GM12878 (cell line): ENCODE data around the gene LINC00237. TPM values are rescaled to one million over a fixed set of nuclear protein-coding genes. Genes with fewer than 3 reads are reported as not detected.

ENCODE experiments used
- ATAC-seq: fragments of 200-7000 bp; cut with Tn5 transposase; 3 replicates; pipeline ENCODE4 v1.9.1; 2020; ENCODE audit warnings: mild to moderate bottlenecking, moderate library complexity
- BruUV-seq: library from RNA; stranded (reverse); fragments of 400-500 nt; replicated peaks from 2 replicates; lab custom pipeline; 2021; lab: Mats Ljungman, UMichigan
- CTCF ChIA-PET: fragments of 300-600 bp; sonication (Branson Sonifier 250); formaldehyde crosslinking; extraction: SDS; loops from one replicate; lab custom pipeline; 2021; ENCODE audit warnings: inconsistent platforms; lab: Yijun Ruan, JAX
- POLR2A ChIA-PET: fragments of 350-600 bp; formaldehyde crosslinking; extraction: SDS; loops from one replicate; lab custom pipeline; 2021; ENCODE audit warnings: inconsistent platforms; lab: Charles Lee
- RAD21 ChIA-PET: fragments of 300-600 bp; sonication (Branson Sonifier 250); formaldehyde crosslinking; loops from one replicate; lab custom pipeline; 2023; ENCODE audit warnings: antibody characterized with exemption; ENCODE audit not compliant: unreplicated experiment; lab: Charles Lee
- SMC1A ChIA-PET: fragments of 300-600 bp; sonication (Branson Sonifier 250); formaldehyde crosslinking; loops from one replicate; lab custom pipeline; 2023; ENCODE audit not compliant: unreplicated experiment, uncharacterized antibody; lab: Charles Lee
- DNase-seq: peaks from one replicate; pipeline ENCODE4 v3.0.0-alpha.2; 2011; ENCODE audit warnings: low read depth, low spot score
- FAIRE-seq: peaks from 3 replicates; lab custom pipeline; 2011; peaks lifted over from hg19 to GRCh38; lab: Jason Lieb, UNC
- H2AFZ ChIP-seq: 2 replicates; pipeline ENCODE4 v1.6.0; 2011; ENCODE audit warnings: low read depth, low read length, control low read depth; ENCODE audit not compliant: control insufficient read depth
- H3K27ac ChIP-seq: 2 replicates; pipeline ENCODE4 v1.5.1; 2011; ENCODE audit warnings: control low read depth; ENCODE audit not compliant: control insufficient read depth, insufficient read depth
- H3K27me3 ChIP-seq, 2 experiments: replicated peaks in 1 of 2; 2 replicates each; pipeline versions ENCODE4 v1.6.0 to v1.6.1; 2011; ENCODE audit warnings: low read length in 1 of 2; ENCODE audit not compliant: control insufficient read depth in 2 of 2, insufficient read depth in 2 of 2
- H3K36me3 ChIP-seq, 2 experiments: 2 replicates each; pipeline ENCODE4 v1.5.1; 2011; ENCODE audit warnings: low read length in 1 of 2; ENCODE audit not compliant: control insufficient read depth in 2 of 2, insufficient read depth in 2 of 2
- H3K4me1 ChIP-seq: 2 replicates; pipeline ENCODE4 v1.6.1; 2011; ENCODE audit warnings: mild to moderate bottlenecking, low read length, moderate library complexity, mixed read lengths; ENCODE audit not compliant: control insufficient read depth, insufficient read depth
- H3K4me2 ChIP-seq: 2 replicates; pipeline ENCODE4 v1.6.0; 2011; ENCODE audit warnings: control low read depth; ENCODE audit not compliant: control insufficient read depth, insufficient read depth
- H3K4me3 ChIP-seq: fragments of 200-600 bp; sonication (generic); 2 replicates; pipeline ENCODE4 v1.5.1; 2016
- H3K79me2 ChIP-seq: 2 replicates; pipeline ENCODE4 v1.6.0; 2011; ENCODE audit warnings: low read length; ENCODE audit not compliant: control insufficient read depth, insufficient read depth
- H3K9ac ChIP-seq: 2 replicates; pipeline ENCODE4 v1.8.0; 2011; ENCODE audit warnings: low read length, control low read depth, mixed read lengths; ENCODE audit not compliant: control insufficient read depth, insufficient read depth
- H3K9me3 ChIP-seq: replicated peaks from 3 replicates; pipeline ENCODE4 v1.5.1; 2011; ENCODE audit warnings: mild to moderate bottlenecking, low read length; ENCODE audit not compliant: control insufficient read depth, insufficient read depth
- H4K20me1 ChIP-seq: 2 replicates; pipeline ENCODE4 v1.6.0; 2011; ENCODE audit not compliant: control insufficient read depth, insufficient read depth
- CREM ChIP-seq: IDR thresholded peaks from 2 replicates; pipeline ENCODE4 v1.6.1; 2014; ENCODE audit warnings: antibody characterized with exemption, low read depth
- FOS ChIP-seq: IDR thresholded peaks from 3 replicates; pipeline ENCODE4 v1.6.1; 2011; ENCODE audit warnings: borderline replicate concordance; ENCODE audit not compliant: insufficient read length; ENCODE audit errors: extremely low read depth
- LARP7 ChIP-seq: fragments of 450-650 bp; IDR thresholded peaks from 2 replicates; pipeline ENCODE4 v1.6.1; 2017; ENCODE audit warnings: mild to moderate bottlenecking
- NFYA ChIP-seq: IDR thresholded peaks from 2 replicates; pipeline ENCODE4 v1.6.1; 2011; ENCODE audit warnings: low read depth, mild to moderate bottlenecking, low read length, improper control_type of control experiment, borderline replicate concordance
- NFYB ChIP-seq: IDR thresholded peaks from 2 replicates; pipeline ENCODE4 v1.6.1; 2011; ENCODE audit warnings: low read depth, mild to moderate bottlenecking, low read length, improper control_type of control experiment, moderate library complexity; ENCODE audit not compliant: insufficient read depth
- POLR2AphosphoS2 ChIP-seq: IDR thresholded peaks from 2 replicates; pipeline ENCODE4 v1.6.1; 2011; ENCODE audit warnings: low read depth, mild to moderate bottlenecking, low read length, improper control_type of control experiment, moderate library complexity
- POU2F2 ChIP-seq: IDR thresholded peaks from 3 replicates; pipeline ENCODE4 v1.6.1; 2011; ENCODE audit warnings: low read depth, mild to moderate bottlenecking, low read length, borderline replicate concordance
- RAD21 ChIP-seq: IDR thresholded peaks from 2 replicates; pipeline ENCODE4 v1.6.1; 2011; ENCODE audit warnings: mild to moderate bottlenecking, low read depth, low read length, moderate library complexity; ENCODE audit not compliant: insufficient read depth
- RUNX3 ChIP-seq: IDR thresholded peaks from 2 replicates; pipeline ENCODE4 v1.6.1; 2012; ENCODE audit warnings: low read length, inconsistent platforms
- SMC3 ChIP-seq: IDR thresholded peaks from 2 replicates; pipeline ENCODE4 v1.6.1; 2011; ENCODE audit warnings: low read length, improper control_type of control experiment, borderline replicate concordance
- SREBF1 ChIP-seq: IDR thresholded peaks from 2 replicates; pipeline ENCODE4 v1.6.1; 2012; ENCODE audit warnings: mild to moderate bottlenecking, low read length
- TBL1XR1 ChIP-seq: IDR thresholded peaks from 2 replicates; pipeline ENCODE4 v1.6.1; 2012; ENCODE audit warnings: low read depth, low read length, improper control_type of control experiment
- YY1 ChIP-seq: IDR thresholded peaks from 2 replicates; pipeline ENCODE4 v1.6.1; 2011; ENCODE audit warnings: low read depth, mild to moderate bottlenecking, low read length
- WGBS: methylation state at CpG from one replicate; pipeline ENCODE4 v1.1.6; 2016; ENCODE audit warnings: low lambda C conversion rate; ENCODE audit not compliant: insufficient replicate concordance, insufficient coverage; ENCODE audit errors: missing lambda C conversion rate; 5-methylcytosine and 5-hydroxymethylcytosine counted together
- in situ Hi-C: fragments of 300-500 bp; cut with MboI; formaldehyde crosslinking; loops from 9 replicates; pipeline ENCODE4 v1.14.3; 2018; ENCODE audit warnings: mixed read lengths
- intact Hi-C: fragments of 100-400 bp; cut with micrococcal nuclease; formaldehyde crosslinking; loops from one replicate; pipeline ENCODE4 v1.14.2; 2022; ENCODE audit not compliant: unreplicated experiment
- polyA plus RNA-seq, 11 experiments: library from polyadenylated mRNA; depleted of rRNA in 4 of 11; unstranded in 6 of 11; stranded (reverse) in 5 of 11; fragments of >200 nt; fragmentation: Nextera tagmentation in 4 of 11; fragmentation: Illumina TruSeq in 1 of 11; extraction: Ambion mirVana in 4 of 11; extraction: Trizol in 1 of 11; gene quantifications; 1 replicate in 1 of 11; 2 replicates in 10 of 11; pipeline versions ENCODE4 v1.2.1 to v1.2.3, GENCODE V29; 2011 to 2016; ENCODE audit warnings: inconsistent platforms in 2 of 11, missing spikeins in 2 of 11, low read depth in 1 of 11
- total RNA-seq, 4 experiments: library from RNA; depleted of rRNA in 3 of 4; stranded (reverse); fragments of >200 nt in 3 of 4; fragmentation: Illumina TruSeq in 1 of 4; extraction: Trizol in 1 of 4; gene quantifications; 2 replicates each; pipeline versions ENCODE4 v1.2.1 to v1.2.3, GENCODE V29; 2013 to 2021
- TF ChIP-seq, protein P1 (sequence below), 3 experiments: IDR thresholded peaks in 2 of 3; conservative IDR thresholded peaks in 1 of 3; 2 replicates each; pipeline ENCODE4 v1.5.1; 2011; ENCODE audit warnings: low read depth in 3 of 3, low read length in 3 of 3, mild to moderate bottlenecking in 3 of 3, control low read depth in 2 of 3, moderate library complexity in 2 of 3, inconsistent platforms in 1 of 3, mixed read lengths in 1 of 3; ENCODE audit not compliant: control insufficient read depth in 2 of 3, insufficient read depth in 1 of 3; ENCODE audit errors: extremely low read depth in 1 of 3
- TF ChIP-seq, protein P2 (sequence below): fragments of 450-650 bp; IDR thresholded peaks from 2 replicates; pipeline ENCODE4 v1.6.1; 2017; ENCODE audit warnings: borderline replicate concordance

LINC00237 gene
- total and polyA plus RNA-seq, 10 of the 15 experiments (the other 5 are each of a cell fraction or from before 2014, with no cell fraction given) = not detected

DNA sequence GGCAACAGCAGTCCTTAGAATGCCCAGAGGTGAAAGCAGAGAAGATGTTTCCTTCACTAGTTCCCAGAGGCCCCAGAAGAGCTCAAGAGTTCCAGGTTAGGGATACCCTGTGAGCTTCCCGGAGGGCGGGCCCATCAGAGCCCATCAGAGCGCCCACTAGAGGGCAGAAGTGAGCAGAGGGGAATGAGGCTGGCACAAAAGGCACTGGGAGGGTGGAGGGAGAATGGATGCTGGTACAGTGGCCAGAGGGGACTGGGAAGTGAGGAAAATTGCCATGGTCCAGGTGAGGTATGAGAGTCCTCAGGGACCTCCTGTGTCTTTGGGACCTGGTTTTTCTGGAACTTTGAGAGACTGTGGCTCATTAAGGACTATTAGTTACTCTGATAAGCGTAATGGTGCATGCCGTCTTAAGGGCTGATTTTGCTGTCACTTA, 57.3 kb downstream of the LINC00237 start:
- Histone ChIP-seq H3K36me3 (no peaks in the 10 kb centered on the region), H3K79me2 (no peaks in the 10 kb centered on the region), H2AFZ (no peak overlapping the region), H3K9ac (no peak overlapping the region), H3K4me3 (no peak overlapping the region), H3K27me3 (no peaks in the 10 kb centered on the region; a peak in 1 of 4 replicates), H4K20me1 (no peaks in the 10 kb centered on the region), H3K4me2 (no peak overlapping the region), H3K4me1 (no peaks in the 10 kb centered on the region), H3K27ac (no peak overlapping the region), H3K9me3 (no peaks in the 10 kb centered on the region)
- intact Hi-C loops (loop anchor here (1.0 kb wide), 1 partner anchor 456 kb away; no protein-coding TSS in a partner anchor), in situ Hi-C loops (loop anchor here (10.0 kb wide), 1 partner anchor 456 kb away; no protein-coding TSS in a partner anchor)
- 38% methylated on average over 5 of the region's 5 CpGs for WGBS
- ChIA-PET POLR2A (no interaction called here), SMC1A (interaction anchor here (0.6 to 1.8 kb wide), 9 partner anchors 9 to 456 kb away, joined by 3 to 6 read pairs (median 3); no protein-coding TSS in a partner anchor), CTCF (interaction anchor here (0.6 to 3.8 kb wide), 29 partner anchors 9 to 1952 kb away, joined by 3 to 34 read pairs (median 4); no protein-coding TSS in a partner anchor), RAD21 (interaction anchor here (1.2 to 1.8 kb wide), 5 partner anchors 9 to 566 kb away, joined by 4 to 7 read pairs (median 5); partner anchors contain the start of gene KIZ)
- no peak for TF ChIP-seq LARP7
- no peak for TF ChIP-seq CREM
- TF ChIP-seq NFYB = no peak
- TF ChIP-seq FOS = no peak
- TF ChIP-seq TBL1XR1 = no peak
- no peak for TF ChIP-seq RUNX3
- no peak for TF ChIP-seq POU2F2
- TF ChIP-seq YY1 = peak; percentile 52; the same call in 1 of the 2 replicates
- TF ChIP-seq SREBF1 = no peak
- TF ChIP-seq, protein P1, sequence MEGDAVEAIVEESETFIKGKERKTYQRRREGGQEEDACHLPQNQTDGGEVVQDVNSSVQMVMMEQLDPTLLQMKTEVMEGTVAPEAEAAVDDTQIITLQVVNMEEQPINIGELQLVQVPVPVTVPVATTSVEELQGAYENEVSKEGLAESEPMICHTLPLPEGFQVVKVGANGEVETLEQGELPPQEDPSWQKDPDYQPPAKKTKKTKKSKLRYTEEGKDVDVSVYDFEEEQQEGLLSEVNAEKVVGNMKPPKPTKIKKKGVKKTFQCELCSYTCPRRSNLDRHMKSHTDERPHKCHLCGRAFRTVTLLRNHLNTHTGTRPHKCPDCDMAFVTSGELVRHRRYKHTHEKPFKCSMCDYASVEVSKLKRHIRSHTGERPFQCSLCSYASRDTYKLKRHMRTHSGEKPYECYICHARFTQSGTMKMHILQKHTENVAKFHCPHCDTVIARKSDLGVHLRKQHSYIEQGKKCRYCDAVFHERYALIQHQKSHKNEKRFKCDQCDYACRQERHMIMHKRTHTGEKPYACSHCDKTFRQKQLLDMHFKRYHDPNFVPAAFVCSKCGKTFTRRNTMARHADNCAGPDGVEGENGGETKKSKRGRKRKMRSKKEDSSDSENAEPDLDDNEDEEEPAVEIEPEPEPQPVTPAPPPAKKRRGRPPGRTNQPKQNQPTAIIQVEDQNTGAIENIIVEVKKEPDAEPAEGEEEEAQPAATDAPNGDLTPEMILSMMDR (IDR thresholded peaks at IDR 0.05 in 2 of 3, conservative IDR thresholded peaks at IDR 0.05 in 1 of 3; ENCODE audit: control insufficient read depth in 2 of 3, extremely low read depth in 1 of 3, insufficient read depth in 1 of 3, low read depth in 3 of 3, low read length in 3 of 3) = peak; percentile 69 to 96 (median 92)
- TF ChIP-seq NFYA = no peak
- TF ChIP-seq POLR2AphosphoS2 = no peak
- peak; percentile 60 for TF ChIP-seq SMC3
- TF ChIP-seq, protein P2, sequence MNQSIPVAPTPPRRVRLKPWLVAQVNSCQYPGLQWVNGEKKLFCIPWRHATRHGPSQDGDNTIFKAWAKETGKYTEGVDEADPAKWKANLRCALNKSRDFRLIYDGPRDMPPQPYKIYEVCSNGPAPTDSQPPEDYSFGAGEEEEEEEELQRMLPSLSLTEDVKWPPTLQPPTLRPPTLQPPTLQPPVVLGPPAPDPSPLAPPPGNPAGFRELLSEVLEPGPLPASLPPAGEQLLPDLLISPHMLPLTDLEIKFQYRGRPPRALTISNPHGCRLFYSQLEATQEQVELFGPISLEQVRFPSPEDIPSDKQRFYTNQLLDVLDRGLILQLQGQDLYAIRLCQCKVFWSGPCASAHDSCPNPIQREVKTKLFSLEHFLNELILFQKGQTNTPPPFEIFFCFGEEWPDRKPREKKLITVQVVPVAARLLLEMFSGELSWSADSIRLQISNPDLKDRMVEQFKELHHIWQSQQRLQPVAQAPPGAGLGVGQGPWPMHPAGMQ = no peak
- peak; percentile 65 for TF ChIP-seq RAD21
- BruUV-seq = no TSS peak
- no peak for DNase-seq
- FAIRE-seq = no peak
- ATAC-seq = peak; percentile 93
